C4-2B (cell line): ENCODE data around the gene PARVB.

Source experiments
- H3K27ac ChIP-seq: fragments of 450-650 bp; 2 replicates; pipeline ENCODE4 v1.5.1; 2017
- ZFX ChIP-seq: fragments of 450-650 bp; IDR thresholded peaks from 2 replicates; pipeline ENCODE4 v1.6.1; 2017
- TF ChIP-seq, protein P1 (sequence below): fragments of 450-650 bp; conservative IDR thresholded peaks from 2 replicates; pipeline ENCODE4 v1.5.1; 2017; ENCODE audit warnings: mild to moderate bottlenecking

The PARVB gene

DNA sequence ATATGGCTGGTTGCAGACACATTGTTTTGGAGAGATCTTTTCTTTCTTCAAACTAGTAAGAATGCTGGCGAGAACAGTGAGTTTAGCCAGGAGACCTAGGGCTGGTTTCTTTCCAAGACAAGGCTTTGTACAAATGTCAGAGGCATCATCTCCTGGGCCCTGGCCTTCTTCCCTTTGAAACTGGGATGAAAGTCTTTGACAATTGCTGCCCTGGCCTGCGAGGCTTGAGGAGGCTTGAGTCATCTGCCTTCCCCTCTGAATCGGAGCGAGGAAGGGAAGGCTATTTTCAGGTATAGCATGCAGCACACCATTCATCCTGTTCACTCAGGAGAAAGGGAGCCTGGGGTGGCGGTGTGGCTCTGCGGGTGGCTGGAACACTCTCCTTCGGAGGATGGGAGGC is 135.1 kb downstream of the PARVB start:
- TF ChIP-seq, protein P1, sequence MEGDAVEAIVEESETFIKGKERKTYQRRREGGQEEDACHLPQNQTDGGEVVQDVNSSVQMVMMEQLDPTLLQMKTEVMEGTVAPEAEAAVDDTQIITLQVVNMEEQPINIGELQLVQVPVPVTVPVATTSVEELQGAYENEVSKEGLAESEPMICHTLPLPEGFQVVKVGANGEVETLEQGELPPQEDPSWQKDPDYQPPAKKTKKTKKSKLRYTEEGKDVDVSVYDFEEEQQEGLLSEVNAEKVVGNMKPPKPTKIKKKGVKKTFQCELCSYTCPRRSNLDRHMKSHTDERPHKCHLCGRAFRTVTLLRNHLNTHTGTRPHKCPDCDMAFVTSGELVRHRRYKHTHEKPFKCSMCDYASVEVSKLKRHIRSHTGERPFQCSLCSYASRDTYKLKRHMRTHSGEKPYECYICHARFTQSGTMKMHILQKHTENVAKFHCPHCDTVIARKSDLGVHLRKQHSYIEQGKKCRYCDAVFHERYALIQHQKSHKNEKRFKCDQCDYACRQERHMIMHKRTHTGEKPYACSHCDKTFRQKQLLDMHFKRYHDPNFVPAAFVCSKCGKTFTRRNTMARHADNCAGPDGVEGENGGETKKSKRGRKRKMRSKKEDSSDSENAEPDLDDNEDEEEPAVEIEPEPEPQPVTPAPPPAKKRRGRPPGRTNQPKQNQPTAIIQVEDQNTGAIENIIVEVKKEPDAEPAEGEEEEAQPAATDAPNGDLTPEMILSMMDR, result no peak
- TF ChIP-seq ZFX, result no peak
- no peak overlapping the region for H3K27ac ChIP-seq

DNA sequence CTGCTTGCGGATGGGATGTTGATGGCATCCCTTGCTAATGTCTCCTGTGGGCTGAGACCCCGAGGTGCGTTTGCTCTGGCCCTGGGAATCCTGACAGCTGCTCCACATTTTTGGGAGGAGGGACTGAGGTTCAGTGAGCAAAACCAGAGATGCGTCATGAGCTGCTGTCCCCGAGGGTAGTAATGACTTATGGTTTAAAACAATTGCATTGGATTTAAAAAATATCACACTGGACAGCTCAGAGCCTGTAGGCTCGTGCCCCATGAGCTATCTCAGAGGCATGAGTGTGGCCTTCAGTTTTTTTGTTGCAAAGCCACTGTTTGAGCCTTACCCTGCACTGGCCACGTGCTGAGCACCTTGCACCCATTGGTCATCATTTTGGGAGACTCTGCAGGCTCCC is 135.7 kb downstream of the PARVB start:
- H3K27ac ChIP-seq, result no peak overlapping the region
- no peak for TF ChIP-seq ZFX
- TF ChIP-seq, protein P1, result no peak

DNA sequence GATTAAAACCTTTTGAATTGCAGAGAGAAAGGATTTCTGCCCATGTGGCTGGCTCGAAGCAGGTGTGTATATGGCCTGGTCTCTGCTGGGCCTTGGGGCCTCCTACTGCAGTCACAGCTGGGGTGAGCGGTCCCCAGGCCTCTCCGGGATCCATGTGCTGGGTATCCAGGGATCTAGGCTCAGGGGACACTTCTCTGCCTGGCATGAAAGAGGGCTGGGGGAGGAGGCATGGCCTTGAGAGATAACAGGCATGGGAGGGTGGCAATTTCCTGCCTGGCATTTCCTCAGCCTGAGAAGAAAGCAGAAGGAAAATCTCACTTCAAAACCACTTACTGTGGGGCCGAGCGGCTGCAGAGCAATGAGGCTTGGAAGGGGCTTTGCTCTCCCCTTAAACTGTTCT is 136.3 kb downstream of the PARVB start:
- no peak overlapping the region for H3K27ac ChIP-seq
- TF ChIP-seq ZFX, result no peak
- TF ChIP-seq, protein P1, result no peak

DNA sequence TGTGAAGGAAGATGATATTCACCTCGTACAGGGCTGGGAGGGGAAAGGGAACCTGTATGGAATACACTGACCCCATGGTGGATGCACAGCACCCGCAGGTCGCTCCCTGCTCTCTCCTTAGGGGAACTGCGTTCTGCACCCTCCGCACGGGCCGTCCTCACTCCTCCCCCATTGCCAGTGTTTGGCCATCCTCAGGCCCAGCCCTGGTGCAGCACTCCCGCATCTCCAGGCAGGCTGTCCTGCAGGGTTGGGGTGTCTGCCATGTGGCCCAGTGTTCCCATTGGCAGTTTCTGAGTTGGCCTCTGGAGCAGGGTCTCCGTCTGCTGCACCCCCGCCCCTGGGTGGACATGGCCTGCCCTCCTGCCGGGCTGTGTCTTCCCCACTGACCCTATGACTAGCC is 137.6 kb downstream of the PARVB start:
- no peak overlapping the region for H3K27ac ChIP-seq
- TF ChIP-seq ZFX, result no peak
- TF ChIP-seq, protein P1, result no peak

DNA sequence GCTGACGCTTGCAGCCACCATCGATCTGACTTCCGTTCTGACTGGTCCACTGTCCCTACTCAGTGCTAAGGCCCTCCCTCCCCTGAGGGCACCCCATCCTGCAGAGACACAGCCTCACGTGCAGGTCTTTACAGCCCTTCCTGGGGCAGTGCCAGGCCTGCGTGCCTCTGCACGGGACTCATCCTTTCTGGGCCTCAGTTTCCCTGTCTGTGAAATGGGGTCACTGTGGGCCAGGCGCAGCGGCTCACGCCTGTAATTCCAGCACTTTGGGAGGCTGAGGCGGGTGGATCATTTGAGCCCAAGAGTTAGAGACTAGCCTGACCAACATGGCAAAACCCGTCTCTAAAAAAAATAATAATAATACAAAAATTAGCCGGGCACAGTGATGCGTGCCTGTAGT is 138.9 kb downstream of the PARVB start:
- H3K27ac ChIP-seq, result no peak overlapping the region
- TF ChIP-seq, protein P1, result no peak
- TF ChIP-seq ZFX, result no peak

DNA sequence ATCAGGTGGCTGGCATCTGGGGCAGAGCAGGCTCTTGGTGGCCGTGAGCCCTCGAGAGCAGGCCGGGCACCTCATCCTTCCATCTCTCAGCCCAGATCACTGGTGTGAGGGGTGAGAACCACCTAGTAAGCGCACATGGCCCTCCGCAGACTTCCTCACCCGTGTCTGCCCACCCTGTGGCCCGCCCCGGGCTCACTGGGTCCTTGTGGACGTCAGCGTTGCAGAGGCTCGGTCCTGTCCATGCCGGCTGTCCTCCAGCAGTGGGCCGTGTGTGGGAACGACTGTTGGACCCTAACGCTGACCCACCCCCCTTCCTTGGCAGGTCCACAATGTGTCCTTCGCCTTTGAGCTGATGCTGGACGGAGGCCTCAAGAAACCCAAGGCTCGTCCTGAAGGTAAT is 139.4 kb downstream of the PARVB start:
- TF ChIP-seq ZFX, result no peak
- TF ChIP-seq, protein P1, result no peak

DNA sequence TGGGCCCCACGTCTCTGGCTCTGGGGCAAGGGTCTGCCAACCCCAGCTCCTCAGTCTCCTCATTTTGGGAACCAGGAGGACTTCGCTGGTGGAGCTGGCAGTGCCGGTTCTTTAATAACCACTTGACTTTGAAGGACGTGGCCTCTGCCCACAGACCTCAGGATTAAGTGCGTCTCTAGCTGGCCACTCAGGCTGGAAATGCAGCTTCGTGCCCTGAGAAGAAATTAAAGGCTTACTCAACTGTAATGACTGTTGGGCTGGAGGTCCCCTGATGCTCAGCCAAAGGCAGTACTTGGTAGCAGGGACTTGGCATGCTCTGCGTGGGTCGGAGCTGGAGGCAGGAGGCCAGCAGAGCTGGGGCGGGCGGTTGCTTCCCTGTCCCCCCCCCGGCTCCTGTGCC is 139.9 kb downstream of the PARVB start:
- no peak overlapping the region for H3K27ac ChIP-seq
- TF ChIP-seq, protein P1, result no peak
- no peak for TF ChIP-seq ZFX

More for the DNA sequence above, 139.4 kb downstream of the PARVB start:
- no peak overlapping the region for H3K27ac ChIP-seq
